Activated CD4-positive, alpha-beta T cell treated with anti-CD3 and anti-CD28 coated beads, Interleukin-10, Interleukin-2, amounts not matched to agents 100 ng/mL and 50 ng/mL, durations not matched to agents 16 hours and 8 hours (primary cell): Measurements from ENCODE around the gene METTL22.
A peak's percentile ranks its signal among the peaks of the same experiment; 100 is the strongest.
"Not testable (repeated sequence)": the region's sequence is repeated elsewhere in the genome, so short reads cannot be mapped to it uniquely, and the experiment has no call there.

Source experiments
- DNase-seq: peaks from one replicate; pipeline ENCODE4 v3.0.0-alpha.2; 2020

METTL22 gene

GRCh38 chr16:8632675-8633182 lies 11.2 kb downstream of the METTL22 start:
- DNase-seq = no peak

DNA sequence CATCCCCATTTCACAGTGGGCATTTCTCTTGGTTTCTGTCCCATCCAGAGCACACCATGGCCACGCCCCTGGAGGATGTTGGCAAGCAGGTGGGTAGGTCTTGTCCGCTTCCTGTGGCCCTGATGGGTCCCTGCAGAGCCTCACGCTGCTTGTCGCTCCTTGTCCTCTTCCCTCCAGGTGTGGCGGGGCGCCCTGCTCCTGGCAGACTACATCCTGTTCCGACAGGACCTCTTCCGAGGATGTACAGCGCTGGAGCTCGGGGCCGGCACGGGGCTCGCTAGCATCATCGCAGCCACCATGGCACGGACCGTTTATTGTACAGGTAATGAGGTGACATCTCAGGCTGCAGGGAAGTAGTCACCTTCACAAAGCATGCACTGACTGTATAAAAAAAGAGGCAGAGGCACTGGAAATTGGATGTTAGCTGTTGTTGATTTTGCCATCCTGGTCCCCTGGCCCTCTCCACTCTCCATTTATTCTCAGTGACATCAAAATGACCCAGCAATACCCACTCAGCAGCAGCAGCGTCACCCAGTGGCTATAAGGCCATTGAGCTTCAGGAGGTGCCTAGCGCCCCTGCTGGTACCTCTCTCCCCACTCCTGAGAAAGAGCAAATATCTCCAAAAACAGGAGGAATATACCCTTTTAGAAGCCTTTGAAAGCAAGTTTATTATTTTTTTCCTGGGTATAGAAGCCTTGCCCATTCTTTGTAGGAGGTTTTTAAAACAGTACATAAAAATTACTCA lies 13.7 kb downstream of the METTL22 start:
- DNase-seq = no peak

- no peak for DNase-seq
These were observed 18.2 kb downstream of the METTL22 start for GRCh38 chr16:8639694-8640093.

- DNase-seq = no peak
These were observed 20.2 kb downstream of the METTL22 start for GRCh38 chr16:8641671-8642070.

DNA sequence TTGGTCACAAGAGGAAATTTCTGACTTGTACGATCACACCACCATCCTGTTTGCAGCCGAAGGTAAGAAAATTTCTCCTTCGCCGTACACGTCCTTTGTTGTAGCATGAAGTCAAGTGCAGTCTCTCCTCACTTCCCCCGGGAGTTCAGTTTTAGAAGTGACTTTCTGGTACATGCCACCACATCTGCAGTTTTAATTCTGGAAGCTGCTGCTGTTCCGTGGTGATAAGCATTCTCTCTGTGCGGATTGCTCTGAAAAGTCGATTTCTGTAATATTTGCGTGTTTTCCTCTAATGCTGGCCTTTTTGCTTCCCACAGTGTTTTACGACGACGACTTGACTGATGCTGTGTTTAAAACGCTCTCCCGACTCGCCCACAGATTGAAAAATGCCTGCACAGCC lies 20.6 kb downstream of the METTL22 start:
- DNase-seq = no peak

GRCh38 chr16:8644211-8645140 lies 23.0 kb downstream of the METTL22 start:
- peak; percentile 5 for DNase-seq

DNA sequence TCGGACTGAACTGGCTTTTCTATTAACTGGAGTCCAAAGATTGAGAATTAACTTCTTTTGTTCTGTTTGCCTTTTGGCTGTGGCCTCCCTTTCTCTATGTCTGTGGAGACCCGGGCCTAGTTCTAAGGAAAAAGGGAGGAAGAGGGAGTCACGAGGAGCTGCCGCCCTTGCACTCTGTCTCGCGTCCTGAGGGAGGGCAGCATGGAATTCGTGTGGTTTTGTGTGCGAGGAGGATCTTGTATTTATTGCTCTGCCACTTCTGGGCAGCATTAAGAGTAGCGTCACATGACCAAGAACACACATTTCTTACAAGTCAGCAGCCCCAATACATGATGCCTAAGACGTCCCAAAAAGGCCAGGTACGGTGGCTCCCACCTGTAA lies 23.6 kb downstream of the METTL22 start:
- DNase-seq = no peak

- no peak for DNase-seq
These were observed 24.3 kb downstream of the METTL22 start for GRCh38 chr16:8645831-8646230.

GRCh38 chr16:8646326-8647053 lies 25.0 kb downstream of the METTL22 start:
- DNase-seq = no peak

DNA sequence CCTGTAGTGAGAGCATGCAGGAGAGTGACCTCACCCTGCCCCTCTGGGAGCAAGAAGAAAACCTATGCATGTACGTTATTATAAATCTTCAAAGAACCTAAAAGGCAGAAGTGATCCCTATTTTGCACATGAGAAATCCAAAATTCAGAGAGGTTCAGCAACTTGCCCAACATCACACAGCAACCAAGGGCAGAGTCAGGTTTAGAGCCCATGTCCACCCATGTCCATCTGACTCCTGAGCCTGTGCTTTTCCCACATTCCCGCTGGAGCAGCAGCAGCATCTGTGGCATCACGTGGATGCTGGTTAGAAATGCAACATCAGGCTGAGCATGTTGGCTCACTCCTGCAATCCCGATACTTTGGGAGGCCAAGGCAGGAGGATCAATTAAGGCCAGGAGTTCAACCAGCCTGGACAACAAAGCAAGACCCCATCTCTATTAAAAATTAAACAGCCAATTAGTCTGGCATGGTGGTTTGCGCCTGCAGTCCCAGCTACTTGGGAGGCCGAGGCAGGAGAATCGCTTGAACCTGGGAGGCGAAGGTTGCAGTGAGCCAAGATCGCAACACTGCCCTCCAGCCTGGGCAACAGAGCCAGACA lies 26.3 kb downstream of the METTL22 start:
- no peak for DNase-seq

DNA sequence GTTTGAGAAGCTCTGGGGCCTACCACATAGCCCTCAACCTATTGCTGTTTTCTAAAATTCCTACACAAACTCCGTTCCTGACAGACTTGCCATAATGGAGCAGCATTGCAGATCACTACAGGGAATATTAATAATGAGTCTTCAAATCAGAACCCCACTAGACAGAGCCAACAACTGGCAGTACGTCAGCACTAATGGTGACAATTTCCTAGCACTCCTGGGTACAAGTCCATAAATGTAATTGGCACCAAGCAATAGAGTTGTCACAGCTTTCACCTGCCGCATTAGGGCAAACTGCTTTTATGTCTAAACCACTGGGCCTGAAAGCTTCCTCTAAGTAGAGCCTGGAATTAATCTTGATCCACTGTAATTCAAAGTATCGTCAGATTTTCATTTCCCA lies 27.4 kb downstream of the METTL22 start:
- DNase-seq = no peak

DNA sequence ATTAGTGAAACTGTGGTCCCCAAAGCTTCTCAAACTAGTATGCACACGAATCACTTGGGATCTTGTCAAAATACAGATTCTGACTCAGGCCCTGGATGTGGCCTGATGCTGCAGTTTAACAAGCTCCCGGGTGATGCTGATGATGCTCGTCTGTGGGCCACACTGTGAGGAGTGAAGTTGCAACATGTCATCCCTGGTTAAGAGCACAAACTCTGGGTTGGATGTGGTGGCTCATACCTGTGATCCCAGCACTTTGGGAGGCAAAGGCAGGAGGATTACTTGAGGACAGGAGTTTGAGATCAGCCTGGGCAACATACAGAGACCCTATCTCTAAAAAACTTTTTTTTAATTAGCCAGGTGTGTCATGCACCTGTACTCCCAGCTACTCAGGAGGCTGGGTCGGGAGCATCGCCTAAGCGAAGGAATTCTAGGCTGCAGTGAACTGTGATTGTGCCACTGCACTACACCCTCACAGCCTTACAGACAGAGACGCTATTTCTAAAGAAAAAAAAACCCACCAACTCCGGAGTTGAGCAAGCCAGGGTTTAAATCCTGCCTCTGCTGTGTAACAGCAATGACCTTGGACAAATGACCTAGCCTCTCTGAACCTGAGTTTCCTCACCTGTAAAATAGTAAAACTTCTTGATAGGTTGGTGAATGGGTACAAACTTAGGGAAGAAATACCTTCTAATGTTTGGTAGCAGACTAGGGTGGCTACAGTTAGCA lies 28.5 kb downstream of the METTL22 start:
- no peak for DNase-seq

- not testable (repeated sequence) for DNase-seq
These were observed 30.5 kb downstream of the METTL22 start for GRCh38 chr16:8651958-8652357.

- DNase-seq = peak; percentile 60
These were observed 33.8 kb downstream of the METTL22 start for GRCh38 chr16:8655184-8655717.

DNA sequence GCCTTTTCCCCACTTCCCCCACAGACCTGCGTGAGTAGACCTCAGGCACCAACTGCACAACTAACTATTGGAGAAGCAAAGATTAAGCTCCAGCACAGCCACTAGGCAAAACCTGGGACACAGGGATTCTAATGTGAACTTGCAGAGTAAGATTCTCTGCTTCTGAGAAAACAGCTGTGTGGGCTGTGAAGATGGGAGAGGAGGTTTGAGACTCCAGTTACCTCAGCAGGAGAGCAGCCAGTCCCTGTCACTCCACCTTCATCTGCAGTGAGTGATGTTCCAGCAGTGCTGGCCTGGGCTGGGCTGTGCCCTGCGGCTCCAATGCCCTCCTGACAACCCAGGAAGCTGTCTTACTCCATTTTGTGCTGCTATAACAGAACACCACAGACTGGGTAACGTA lies 34.9 kb downstream of the METTL22 start:
- no peak for DNase-seq

GRCh38 chr16:8660841-8661301 lies 39.4 kb downstream of the METTL22 start:
- peak; percentile 57 for DNase-seq

- DNase-seq = no peak
These were observed 40.2 kb downstream of the METTL22 start for GRCh38 chr16:8661703-8662102.

DNA sequence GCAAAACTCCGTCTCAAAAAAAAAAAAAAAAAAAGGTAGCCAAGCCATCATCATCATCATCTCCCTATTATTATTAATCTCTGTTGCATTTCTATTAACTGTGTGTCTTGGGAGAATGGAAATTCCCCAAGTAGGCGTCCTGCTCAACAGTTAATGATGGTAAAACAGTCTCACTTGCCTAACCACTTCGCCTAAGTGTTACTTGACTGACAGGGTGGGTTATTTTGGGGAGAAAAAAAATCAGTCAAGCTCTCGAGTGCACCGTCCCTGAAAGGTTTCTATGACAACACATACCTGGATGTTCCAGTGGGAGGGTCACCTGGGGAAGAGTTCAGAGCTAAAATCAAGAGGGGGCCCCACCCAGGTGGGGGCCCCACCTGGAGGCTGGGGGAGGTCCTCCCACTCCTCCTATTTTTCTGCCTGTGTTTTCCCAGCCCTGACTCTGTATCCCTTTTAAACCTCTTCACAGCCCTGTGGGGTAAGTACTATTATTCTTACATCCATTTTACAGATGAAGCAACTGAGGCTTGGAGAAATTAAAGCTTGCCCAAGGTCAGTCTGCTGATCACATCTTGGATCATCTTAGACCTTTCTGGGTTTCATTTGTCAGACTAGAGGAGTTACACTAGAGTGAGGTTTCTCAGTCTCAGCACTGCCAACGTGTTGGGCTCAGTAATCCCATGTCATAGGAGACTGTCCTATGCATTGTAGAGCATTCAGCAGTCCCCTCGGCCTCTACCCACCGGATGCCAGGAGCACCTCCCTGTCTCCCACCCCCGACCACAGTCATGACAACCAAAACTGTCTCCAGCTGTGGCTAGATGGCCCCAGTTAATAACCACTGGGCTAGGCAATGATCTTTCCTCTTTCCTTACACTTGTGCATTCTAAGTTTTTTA lies 41.9 kb downstream of the METTL22 start:
- no peak for DNase-seq

- no peak for DNase-seq
These were observed 44.0 kb downstream of the METTL22 start for GRCh38 chr16:8665529-8665928.

DNA sequence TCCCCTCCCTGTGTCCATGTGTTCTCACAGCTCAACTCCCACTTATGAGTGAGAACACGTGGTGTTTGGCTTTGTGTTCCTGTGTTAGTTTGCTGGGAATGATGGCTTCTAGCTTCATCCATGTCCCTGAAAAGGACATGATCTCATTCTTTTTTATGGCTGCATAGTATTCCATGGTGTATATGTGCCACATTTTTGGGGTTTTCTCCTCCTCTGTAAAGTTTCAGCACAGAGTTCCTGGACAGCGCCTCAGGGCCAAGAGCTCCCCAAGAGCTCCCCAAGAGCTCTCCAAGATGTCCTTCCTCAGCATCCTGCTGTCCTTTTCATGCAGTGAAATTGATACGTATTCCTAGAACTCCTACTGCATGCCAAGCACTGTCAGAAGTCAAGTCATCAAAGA lies 46.0 kb downstream of the METTL22 start:
- DNase-seq = no peak

DNA sequence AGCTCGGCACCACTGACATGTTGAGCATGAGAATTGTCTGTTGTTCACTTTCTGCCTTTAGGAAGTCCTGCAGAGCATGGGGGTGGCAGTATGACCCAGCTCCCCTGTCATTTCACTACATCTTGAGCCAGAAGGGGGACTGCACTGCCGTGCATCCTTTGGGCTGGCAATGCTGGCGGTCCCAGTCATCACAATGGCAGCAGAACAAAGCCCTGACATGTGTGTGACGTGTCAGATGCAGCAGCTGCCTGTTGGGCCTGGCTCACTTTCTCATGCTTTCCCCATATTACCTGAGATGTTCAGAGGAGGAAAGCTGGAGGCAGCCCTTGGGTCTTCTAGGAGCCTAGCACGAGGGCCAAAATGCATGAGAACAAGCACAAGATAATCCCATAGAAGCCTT lies 46.6 kb downstream of the METTL22 start:
- DNase-seq = no peak
